ENCODE results near the gene TMED1.

The TMED1 gene

GRCh38 chr19:10808937-10809649, 26.9 kb downstream of the TMED1 start:
- peak; percentile 50 for DNase-seq

- DNase-seq, result no peak
Observed at GRCh38 chr19:10805758-10806247, 30.2 kb downstream of the TMED1 start.

GRCh38 chr19:10805065-10805757, 30.8 kb downstream of the TMED1 start:
- no peak for DNase-seq

GRCh38 chr19:10803252-10803651, 32.8 kb downstream of the TMED1 start:
- DNase-seq, result no peak

GRCh38 chr19:10802479-10802878, 33.5 kb downstream of the TMED1 start:
- no peak for DNase-seq

GRCh38 chr19:10800488-10800887, 35.5 kb downstream of the TMED1 start:
- no peak for DNase-seq

GRCh38 chr19:10797541-10798256, 38.3 kb downstream of the TMED1 start:
- no peak for DNase-seq

GRCh38 chr19:10797078-10797477, 38.9 kb downstream of the TMED1 start:
- no peak for DNase-seq

- DNase-seq, result no peak
Observed at GRCh38 chr19:10796653-10797052, 39.4 kb downstream of the TMED1 start.

GRCh38 chr19:10789866-10790265, 46.1 kb downstream of the TMED1 start:
- DNase-seq, result no peak

- DNase-seq, result no peak
Observed at GRCh38 chr19:10788146-10788545, 47.9 kb downstream of the TMED1 start.

- DNase-seq, result no peak
Observed at GRCh38 chr19:10784257-10784656, 51.8 kb downstream of the TMED1 start.

GRCh38 chr19:10782795-10783194, 53.2 kb downstream of the TMED1 start:
- DNase-seq, result no peak
